ENCODE measurements around the gene APOA5. TPM values are rescaled to one million over a fixed set of nuclear protein-coding genes. Genes with fewer than 3 reads are reported as not detected.
"Not testable (repeated sequence)": the region's sequence is repeated elsewhere in the genome, so short reads cannot be mapped to it uniquely, and the experiment has no call there.

The APOA5 gene
- total RNA-seq, 1 donor from 2014 or later: not detected

- DNase-seq: no peak
Observed at GRCh38 chr11:116827461-116827860, 35.8 kb upstream of the APOA5 start.

- DNase-seq: no peak
Observed at GRCh38 chr11:116826751-116827431, 35.2 kb upstream of the APOA5 start.

- DNase-seq: no peak
Observed at GRCh38 chr11:116825854-116826750, 34.4 kb upstream of the APOA5 start.

DNA sequence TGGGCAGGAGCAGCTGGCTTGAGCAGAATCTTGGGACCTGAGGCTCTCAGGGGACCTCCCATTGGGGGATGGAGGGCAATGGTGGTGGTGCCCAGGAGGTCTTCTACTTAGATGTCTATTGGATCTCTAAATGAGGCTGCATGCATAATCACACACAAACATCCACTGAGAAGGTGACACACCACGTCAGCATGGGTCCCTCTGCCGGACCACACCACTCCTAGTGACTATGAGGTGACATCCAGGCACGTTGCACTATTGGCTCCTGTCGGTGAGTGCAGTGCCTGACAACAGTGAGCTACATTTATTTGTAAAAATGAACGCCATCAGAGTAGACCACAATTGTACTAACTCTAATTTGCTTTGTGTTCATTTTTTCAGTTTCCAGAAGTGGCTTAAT is 33.8 kb upstream of the APOA5 start:
- no peak for DNase-seq

DNA sequence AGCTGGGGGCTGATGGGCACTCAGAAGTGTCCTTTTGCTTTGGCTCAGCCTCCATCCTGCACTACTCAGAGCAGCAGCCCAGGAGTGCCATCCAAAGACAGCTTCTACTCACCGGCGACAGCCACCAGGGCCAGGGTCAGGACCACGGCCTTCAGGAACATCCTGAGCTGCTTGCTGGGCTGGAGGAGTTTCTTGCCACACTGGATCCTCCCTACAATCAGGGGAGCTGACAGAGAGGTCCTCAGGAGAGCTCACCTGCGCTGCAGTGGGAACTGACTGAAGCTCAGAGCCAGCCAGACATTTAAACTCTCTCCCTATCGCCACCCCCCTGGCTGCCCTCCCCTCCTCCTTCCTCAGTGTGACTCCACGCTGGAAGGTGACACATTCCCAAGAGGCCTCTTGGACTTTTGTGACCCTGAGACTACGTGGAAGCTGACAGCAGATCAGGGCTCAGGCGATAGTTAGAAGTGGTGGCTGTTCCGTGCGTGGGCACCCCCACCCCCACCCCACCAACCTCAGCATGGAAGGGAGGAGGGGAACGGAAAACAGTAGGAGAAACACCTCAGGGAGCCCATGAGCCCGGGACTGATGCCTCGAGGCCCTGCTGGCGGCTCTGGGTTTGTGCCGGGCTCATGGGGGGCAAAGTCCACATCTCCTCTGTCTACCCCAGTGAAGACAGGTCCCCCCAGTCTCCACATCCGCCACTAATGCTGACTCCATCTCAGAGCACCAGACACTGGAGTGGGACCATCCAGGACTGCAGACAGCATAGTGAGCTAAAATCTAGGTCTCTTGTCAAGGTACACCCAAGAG is 31.6 kb upstream of the APOA5 start, which contains the start of gene APOA4:
APOA4 (minus strand) TSS at position 274 of the 813 bp plus-strand sequence; CDS start at position 161, 113 bp downstream.
- no peak for DNase-seq

DNA sequence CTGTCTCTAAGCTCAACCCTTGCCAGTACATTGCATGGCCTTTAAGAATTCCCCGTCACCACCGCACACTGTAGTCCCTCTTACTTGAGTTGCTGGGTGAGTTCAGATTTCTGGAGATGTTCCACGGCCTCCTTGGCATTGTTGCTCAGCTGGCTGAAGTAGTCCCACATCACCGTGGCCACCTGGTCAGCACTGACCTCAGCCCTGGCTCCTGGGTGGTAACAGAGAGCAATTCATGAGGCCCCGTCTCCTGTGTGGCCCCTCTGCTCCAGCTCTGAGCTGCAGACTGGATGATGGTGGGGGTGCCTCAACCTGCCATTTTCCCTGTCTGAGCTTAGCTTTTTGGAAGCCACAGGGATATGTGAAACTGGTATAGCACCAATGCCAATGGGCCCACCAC is 30.9 kb upstream of the APOA5 start:
- DNase-seq: no peak

GRCh38 chr11:116821050-116821918 is 29.6 kb upstream of the APOA5 start:
- no peak for DNase-seq

DNA sequence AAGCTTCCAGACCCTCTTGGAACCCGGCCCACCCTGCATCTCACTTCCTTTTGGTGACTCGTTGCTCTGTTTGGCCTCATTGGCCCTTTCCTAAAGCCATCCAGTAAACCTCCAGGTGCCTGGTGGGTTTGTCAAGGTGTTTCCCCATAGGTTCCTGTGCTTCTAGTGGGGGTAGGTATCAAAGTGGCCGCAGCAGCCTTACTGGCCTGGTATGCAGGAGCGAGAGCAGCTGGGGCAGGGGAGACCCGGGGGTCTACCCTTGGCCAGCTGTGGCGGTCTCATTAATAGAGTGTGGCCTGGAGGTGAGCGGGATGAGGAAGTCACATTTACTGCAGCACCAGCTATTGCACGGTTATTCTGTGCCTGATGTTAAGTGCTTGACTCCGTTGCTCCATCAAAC is 27.4 kb upstream of the APOA5 start:
- no peak for DNase-seq

- no peak for DNase-seq
Observed at GRCh38 chr11:116814502-116814901, 22.8 kb upstream of the APOA5 start.

DNA sequence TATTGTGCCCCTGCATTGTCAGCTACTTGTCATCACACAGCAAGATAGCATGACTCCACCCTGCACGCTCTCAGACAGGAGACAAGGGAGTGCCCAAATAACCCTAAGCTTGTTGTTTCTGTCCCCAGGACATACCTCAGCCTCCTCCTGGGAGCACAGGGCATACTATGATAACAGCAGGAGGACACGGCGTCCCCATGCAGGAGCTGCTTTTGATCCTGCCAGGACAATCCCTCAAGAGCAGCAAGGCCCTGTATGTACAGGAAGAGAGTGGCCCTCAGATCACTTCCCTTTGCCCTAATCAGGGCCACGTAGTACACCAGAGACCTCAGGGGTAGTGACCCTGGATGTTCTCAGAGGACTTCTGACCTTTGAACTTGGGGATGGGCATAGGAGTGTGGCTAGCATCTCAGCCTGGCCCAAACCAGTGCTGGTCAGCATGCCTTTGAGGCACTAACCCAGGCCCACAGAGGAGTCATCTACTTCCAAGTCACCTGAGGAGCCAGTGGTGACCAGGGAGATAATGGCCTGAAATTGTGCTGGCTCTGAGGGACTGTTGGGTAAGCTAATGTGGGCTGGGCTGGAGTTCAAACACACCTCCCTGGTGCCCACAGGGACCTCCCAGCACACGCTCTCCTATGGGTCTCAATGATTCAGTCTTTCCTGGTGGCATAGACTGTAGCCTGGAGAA is 22.2 kb upstream of the APOA5 start:
- no peak for DNase-seq

- DNase-seq: no peak
Observed at GRCh38 chr11:116813170-116813569, 21.5 kb upstream of the APOA5 start.

GRCh38 chr11:116812109-116812508 is 20.4 kb upstream of the APOA5 start:
- no peak for DNase-seq

GRCh38 chr11:116811194-116811593 is 19.5 kb upstream of the APOA5 start:
- DNase-seq: no peak

GRCh38 chr11:116808262-116809175 is 16.8 kb upstream of the APOA5 start:
- no peak for DNase-seq

- no peak for DNase-seq
Observed at GRCh38 chr11:116807601-116808261, 16.1 kb upstream of the APOA5 start.

- DNase-seq: no peak
Observed at GRCh38 chr11:116804001-116804400, 12.3 kb upstream of the APOA5 start.

DNA sequence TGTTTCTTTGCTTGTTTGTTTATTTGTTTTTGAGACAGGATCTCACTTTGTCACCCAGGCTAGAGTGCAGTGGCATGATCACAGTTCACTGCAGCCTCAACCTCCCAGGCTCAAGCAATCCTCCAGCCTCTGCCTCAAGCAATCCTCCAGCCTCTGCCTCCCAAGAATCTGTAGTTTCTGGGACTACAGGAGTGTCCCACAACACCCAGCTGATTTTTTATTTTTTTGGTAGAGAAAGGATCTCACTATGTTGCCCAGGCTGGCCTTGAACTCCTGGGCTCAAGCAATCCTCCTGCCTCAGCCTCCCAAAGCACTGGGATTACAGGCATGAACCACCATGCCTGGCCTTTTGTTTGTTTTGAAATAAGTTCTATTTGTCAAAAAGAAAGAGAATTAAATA is 10.0 kb upstream of the APOA5 start:
- DNase-seq: not testable (repeated sequence)

- DNase-seq: no peak
Observed at GRCh38 chr11:116800610-116801009, 8.9 kb upstream of the APOA5 start.

- no peak for DNase-seq
Observed at GRCh38 chr11:116798368-116798767, 6.7 kb upstream of the APOA5 start.

Data from skin of body (tissue), 2 donors.